GM10266 (cell line): ENCODE results near the gene CCDC127.
"Not testable (repeated sequence)": the region's sequence is repeated elsewhere in the genome, so short reads cannot be mapped to it uniquely, and the experiment has no call there.

Experiments
- DNase-seq: peaks from one replicate; pipeline ENCODE4 v3.0.0; 2012; ENCODE audit errors: extremely low spot score
- CTCF ChIP-seq: IDR thresholded peaks from 2 replicates; pipeline ENCODE4 v1.5.1; 2012; ENCODE audit warnings: mild to moderate bottlenecking, low read depth; ENCODE audit not compliant: control insufficient read depth, insufficient read depth; ENCODE audit errors: missing control alignments

The CCDC127 gene

GRCh38 chr5:166441-167372, 51.2 kb downstream of the CCDC127 start:
- no peak for TF ChIP-seq CTCF
- DNase-seq: no peak

- DNase-seq: not testable (repeated sequence)
These were observed 53.2 kb downstream of the CCDC127 start for GRCh38 chr5:164783-165182.

GRCh38 chr5:164244-164643, 53.7 kb downstream of the CCDC127 start:
- TF ChIP-seq CTCF: no peak
- DNase-seq: no peak

- TF ChIP-seq CTCF: no peak
- DNase-seq: no peak
These were observed 54.1 kb downstream of the CCDC127 start for GRCh38 chr5:163841-164240.

GRCh38 chr5:163338-163620, 54.7 kb downstream of the CCDC127 start:
- no peak for DNase-seq
- TF ChIP-seq CTCF: no peak

- DNase-seq: no peak
- TF ChIP-seq CTCF: no peak
These were observed 55.2 kb downstream of the CCDC127 start for GRCh38 chr5:162565-163337.

- no peak for DNase-seq
- TF ChIP-seq CTCF: no peak
These were observed 55.8 kb downstream of the CCDC127 start for GRCh38 chr5:162190-162564.
